Measurements from ENCODE around the gene PRDX5. TPM values are rescaled to one million over a fixed set of nuclear protein-coding genes. Genes with fewer than 3 reads are reported as not detected.

Gene PRDX5
- total RNA-seq, 1 donor from 2014 or later: 264 TPM

DNA sequence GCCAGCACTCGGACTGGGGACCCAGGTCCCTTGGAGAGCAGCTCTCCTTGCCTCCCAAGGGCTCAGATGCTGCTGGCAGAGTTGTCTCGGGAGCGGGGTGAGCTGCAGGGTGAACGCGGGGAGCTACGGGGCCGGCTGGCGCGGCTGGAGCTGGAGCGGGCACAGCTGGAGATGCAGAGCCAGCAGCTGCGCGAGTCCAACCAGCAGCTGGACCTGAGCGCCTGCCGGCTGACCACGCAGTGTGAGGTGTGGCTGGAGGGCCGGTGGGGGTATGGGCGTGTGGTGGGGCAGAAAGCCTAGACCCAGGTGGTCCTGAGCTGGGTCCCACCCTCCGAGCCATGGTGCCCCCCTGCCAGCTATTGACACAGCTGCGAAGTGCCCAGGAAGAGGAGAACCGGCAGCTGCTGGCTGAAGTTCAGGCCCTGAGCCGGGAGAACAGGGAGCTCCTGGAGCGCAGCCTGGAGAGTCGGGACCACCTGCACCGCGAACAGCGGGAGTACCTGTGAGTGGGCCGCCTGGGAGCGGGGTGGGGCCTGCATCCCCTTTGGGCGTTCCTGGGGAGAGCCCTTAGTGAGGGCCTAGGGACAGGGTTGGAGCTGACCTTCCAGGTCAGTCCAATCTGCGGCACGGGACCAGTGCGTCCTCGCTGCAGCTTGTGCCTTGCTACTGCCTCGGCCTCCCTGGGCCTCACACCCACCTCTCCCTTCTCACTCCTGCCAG, 35.2 kb downstream of the PRDX5 start:
- no peak for DNase-seq (ENCODE audit: low spot score)

DNA sequence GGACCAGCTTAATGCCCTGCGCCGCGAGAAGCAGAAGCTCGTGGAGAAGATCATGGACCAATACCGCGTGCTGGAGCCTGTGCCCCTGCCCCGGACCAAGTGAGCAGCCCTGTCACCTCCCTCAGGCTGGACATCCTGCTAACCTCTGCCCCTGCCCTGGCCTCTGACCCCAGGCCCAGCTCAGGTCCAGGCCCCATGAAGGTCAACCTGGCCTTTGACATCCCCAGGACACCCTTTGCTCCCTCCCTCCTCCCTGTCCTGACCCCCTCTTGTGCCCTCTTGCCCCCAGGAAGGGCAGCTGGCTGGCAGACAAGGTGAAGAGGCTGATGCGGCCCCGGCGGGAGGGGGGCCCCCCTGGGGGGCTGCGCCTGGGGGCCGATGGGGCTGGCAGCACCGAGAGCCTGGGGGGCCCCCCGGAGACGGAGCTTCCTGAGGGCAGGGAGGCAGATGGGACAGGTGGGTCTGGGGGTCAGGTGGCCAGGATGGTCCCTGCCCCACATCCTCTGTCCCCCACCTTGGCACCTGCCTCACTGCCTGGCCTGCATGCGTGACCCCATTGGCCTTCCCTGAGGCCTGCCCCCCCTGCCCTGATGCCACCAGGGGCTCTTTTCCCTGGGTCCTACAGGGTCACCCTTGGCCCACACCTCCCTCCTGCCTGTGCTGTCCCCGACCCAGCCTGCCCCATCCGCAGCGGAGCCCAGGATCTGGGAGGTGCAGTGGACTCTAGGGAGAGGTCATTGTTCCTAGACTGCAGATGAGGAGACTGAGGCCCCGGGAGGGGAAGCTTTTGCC, 36.0 kb downstream of the PRDX5 start:
- Mint-ChIP-seq H3K4me1 (ENCODE audit: unreplicated experiment) (peaks cover 10% of the 10 kb centered on the region), H3K4me3 (ENCODE audit: unreplicated experiment) (no peak overlapping the region), H3K9me3 (ENCODE audit: unreplicated experiment) (no peaks in the 10 kb centered on the region), H3K36me3 (ENCODE audit: low read depth, unreplicated experiment) (no peaks in the 10 kb centered on the region), H3K27ac (ENCODE audit: unreplicated experiment) (no peak overlapping the region), H3K27me3 (ENCODE audit: unreplicated experiment) (peaks cover 4% of the 10 kb centered on the region)
- TF ChIP-seq, protein P1, sequence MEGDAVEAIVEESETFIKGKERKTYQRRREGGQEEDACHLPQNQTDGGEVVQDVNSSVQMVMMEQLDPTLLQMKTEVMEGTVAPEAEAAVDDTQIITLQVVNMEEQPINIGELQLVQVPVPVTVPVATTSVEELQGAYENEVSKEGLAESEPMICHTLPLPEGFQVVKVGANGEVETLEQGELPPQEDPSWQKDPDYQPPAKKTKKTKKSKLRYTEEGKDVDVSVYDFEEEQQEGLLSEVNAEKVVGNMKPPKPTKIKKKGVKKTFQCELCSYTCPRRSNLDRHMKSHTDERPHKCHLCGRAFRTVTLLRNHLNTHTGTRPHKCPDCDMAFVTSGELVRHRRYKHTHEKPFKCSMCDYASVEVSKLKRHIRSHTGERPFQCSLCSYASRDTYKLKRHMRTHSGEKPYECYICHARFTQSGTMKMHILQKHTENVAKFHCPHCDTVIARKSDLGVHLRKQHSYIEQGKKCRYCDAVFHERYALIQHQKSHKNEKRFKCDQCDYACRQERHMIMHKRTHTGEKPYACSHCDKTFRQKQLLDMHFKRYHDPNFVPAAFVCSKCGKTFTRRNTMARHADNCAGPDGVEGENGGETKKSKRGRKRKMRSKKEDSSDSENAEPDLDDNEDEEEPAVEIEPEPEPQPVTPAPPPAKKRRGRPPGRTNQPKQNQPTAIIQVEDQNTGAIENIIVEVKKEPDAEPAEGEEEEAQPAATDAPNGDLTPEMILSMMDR (IDR thresholded peaks at IDR 0.05; ENCODE audit: unreplicated experiment): no peak
- no peak for DNase-seq (ENCODE audit: low spot score)

More for the DNA sequence above, 35.2 kb downstream of the PRDX5 start:
- Mint-ChIP-seq H3K27ac (ENCODE audit: unreplicated experiment) (no peak overlapping the region), H3K9me3 (ENCODE audit: unreplicated experiment) (no peaks in the 10 kb centered on the region), H3K36me3 (ENCODE audit: low read depth, unreplicated experiment) (no peaks in the 10 kb centered on the region), H3K4me1 (ENCODE audit: unreplicated experiment) (peaks cover 10% of the 10 kb centered on the region), H3K27me3 (ENCODE audit: unreplicated experiment) (peaks cover 4% of the 10 kb centered on the region), H3K4me3 (ENCODE audit: unreplicated experiment) (no peak overlapping the region)
- TF ChIP-seq, protein P1 (IDR thresholded peaks at IDR 0.05; ENCODE audit: unreplicated experiment): no peak

DNA sequence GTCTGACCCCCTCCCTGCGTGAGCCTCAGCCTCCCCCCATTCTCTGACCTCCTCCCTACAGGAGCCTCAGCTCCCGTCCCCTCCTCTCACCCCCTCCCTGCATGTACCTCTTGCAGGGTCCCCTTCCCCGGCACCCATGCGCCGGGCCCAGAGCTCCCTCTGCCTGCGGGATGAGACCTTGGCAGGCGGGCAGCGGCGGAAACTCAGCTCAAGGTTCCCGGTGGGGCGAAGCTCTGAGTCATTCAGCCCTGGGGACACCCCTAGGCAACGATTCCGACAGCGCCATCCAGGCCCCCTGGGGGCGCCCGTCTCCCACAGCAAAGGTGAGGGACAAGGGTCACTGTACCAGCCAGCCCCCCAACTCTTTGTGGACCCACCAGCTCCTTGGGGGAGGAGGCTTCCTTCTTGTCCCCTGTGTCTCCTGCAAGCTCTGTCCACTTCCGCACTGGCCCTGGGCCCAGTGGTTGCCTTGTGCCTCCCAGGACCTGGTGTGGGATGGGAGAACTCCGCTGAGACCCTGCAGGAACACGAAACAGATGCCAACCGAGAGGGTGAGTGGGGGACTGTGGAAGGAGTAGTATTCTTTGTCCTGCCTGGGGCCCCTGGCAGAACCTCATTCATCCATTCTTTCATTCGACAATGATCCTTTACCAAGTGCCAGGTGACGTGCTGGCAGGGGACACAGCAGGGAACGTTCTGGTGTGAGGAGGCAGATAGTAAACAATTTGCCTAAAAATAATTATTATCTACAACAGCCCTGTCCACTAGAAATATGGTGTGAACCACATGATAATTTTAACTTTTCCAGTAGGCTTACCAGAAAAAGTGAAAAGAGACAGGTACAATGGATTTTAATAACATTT, 37.4 kb downstream of the PRDX5 start:
- Mint-ChIP-seq H3K36me3 (ENCODE audit: low read depth, unreplicated experiment) (no peaks in the 10 kb centered on the region), H3K27me3 (ENCODE audit: unreplicated experiment) (peaks cover 4% of the 10 kb centered on the region), H3K4me1 (ENCODE audit: unreplicated experiment) (peaks cover 15% of the 10 kb centered on the region), H3K27ac (ENCODE audit: unreplicated experiment) (peak overlapping the region; percentile 30), H3K4me3 (ENCODE audit: unreplicated experiment) (no peak overlapping the region), H3K9me3 (ENCODE audit: unreplicated experiment) (no peaks in the 10 kb centered on the region)
- TF ChIP-seq, protein P1 (IDR thresholded peaks at IDR 0.05; ENCODE audit: unreplicated experiment): peak; percentile 19
- peak; percentile 78 for DNase-seq (ENCODE audit: low spot score)

DNA sequence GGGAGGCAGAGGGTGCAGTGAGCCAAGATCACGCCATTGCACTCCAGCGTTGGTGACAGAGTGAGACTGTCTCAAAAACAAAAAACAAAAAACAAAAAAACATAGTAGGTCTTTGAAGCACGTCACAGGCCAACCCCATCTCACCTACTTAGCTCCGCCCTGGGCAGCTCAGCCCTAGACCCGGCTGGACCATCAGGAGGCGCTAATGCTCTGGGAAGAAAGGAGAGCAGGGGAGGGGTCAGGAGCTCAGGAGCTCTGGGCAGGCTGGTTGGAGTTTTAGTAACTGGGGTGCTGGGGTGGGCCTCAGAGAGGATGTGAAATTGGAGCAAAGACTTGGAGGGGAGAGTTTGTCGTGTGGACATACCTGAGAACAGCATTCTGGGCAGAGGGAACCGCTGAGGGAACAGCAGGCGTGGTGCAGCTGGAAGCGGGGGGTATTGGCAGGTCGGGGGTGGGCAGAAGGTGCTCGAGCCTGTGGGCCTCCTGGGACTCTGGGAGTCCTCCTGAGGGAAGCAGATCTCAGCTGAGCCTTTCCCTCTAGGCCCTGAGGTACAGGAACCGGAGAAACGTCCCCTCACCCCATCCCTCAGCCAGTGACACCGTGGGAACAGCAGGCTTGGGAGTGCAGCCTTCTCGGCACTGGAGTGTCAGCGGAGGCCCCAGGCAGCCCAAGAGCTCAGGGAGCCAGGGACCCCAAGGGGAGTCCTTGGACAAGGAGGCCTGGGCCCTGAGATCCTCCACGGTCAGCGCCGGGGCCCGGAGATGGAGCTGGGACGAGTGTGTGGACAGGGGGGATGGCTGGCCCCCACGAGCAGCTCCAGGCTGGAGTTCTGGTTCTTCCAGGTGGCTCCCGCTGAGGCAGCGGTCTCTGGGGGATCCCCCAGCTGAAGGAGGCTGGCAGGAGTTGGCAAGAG, 38.8 kb downstream of the PRDX5 start:
- peaks cover 20% of the 10 kb centered on the region for H3K4me1 Mint-ChIP-seq (ENCODE audit: unreplicated experiment)

More for the DNA sequence above, 38.8 kb downstream of the PRDX5 start:
- Mint-ChIP-seq H3K4me3 (ENCODE audit: unreplicated experiment) (peak overlapping the region; percentile 63), H3K36me3 (ENCODE audit: low read depth, unreplicated experiment) (no peaks in the 10 kb centered on the region), H3K27ac (ENCODE audit: unreplicated experiment) (peak overlapping the region; percentile 9), H3K9me3 (ENCODE audit: unreplicated experiment) (no peaks in the 10 kb centered on the region), H3K27me3 (ENCODE audit: unreplicated experiment) (peaks cover 10% of the 10 kb centered on the region)
- TF ChIP-seq, protein P1 (IDR thresholded peaks at IDR 0.05; ENCODE audit: unreplicated experiment): no peak
- DNase-seq (ENCODE audit: low spot score): peak; percentile 85

All from endothelial cell (in vitro differentiated cells).